ENCODE data around the gene C3orf18. TPM values are rescaled to one million over a fixed set of nuclear protein-coding genes. Genes with fewer than 3 reads are reported as not detected.

The C3orf18 gene
- total RNA-seq, 1 experiment from 2014 or later, result 7.1 TPM

GRCh38 chr3:50510325-50510724 is 57.2 kb downstream of the C3orf18 start:
- TF ChIP-seq, protein P1, sequence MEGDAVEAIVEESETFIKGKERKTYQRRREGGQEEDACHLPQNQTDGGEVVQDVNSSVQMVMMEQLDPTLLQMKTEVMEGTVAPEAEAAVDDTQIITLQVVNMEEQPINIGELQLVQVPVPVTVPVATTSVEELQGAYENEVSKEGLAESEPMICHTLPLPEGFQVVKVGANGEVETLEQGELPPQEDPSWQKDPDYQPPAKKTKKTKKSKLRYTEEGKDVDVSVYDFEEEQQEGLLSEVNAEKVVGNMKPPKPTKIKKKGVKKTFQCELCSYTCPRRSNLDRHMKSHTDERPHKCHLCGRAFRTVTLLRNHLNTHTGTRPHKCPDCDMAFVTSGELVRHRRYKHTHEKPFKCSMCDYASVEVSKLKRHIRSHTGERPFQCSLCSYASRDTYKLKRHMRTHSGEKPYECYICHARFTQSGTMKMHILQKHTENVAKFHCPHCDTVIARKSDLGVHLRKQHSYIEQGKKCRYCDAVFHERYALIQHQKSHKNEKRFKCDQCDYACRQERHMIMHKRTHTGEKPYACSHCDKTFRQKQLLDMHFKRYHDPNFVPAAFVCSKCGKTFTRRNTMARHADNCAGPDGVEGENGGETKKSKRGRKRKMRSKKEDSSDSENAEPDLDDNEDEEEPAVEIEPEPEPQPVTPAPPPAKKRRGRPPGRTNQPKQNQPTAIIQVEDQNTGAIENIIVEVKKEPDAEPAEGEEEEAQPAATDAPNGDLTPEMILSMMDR (conservative IDR thresholded peaks at IDR 0.05), result no peak
- H2BK12ac ChIP-seq (ENCODE audit: insufficient read length, low read depth, low read length), result no peak overlapping the region
- H3K27me3 ChIP-seq (ENCODE audit: insufficient read depth, low read length), result no peaks in the 10 kb centered on the region; the same call in 1 of the 2 replicates
- DNase-seq, result no peak
- no peak overlapping the region for H3K4ac ChIP-seq (ENCODE audit: low read depth, low read length)
- no CpG with 5 or more reads among the region's 2 CpGs for WGBS (ENCODE audit: extremely low coverage, insufficient read length, low lambda C conversion rate)
- H2BK120ac ChIP-seq (ENCODE audit: low read depth, low read length, poor library complexity, severe bottlenecking), result no peak overlapping the region
- H3K4me1 ChIP-seq (ENCODE audit: insufficient read depth, low read length), result no peaks in the 10 kb centered on the region
- H3T11ph ChIP-seq (ENCODE audit: low read length), result no peak overlapping the region
- no peak overlapping the region for H2AFZ ChIP-seq (ENCODE audit: low read length)
- no peaks in the 10 kb centered on the region for H3K79me1 ChIP-seq (ENCODE audit: insufficient read depth, low read depth, low read length, poor library complexity, severe bottlenecking)
- no peak overlapping the region for H3K9ac ChIP-seq (ENCODE audit: extremely low read depth, insufficient read length, low read length)
- no peak overlapping the region for H3K56ac ChIP-seq (ENCODE audit: insufficient read length, low read depth, low read length)
- no peak overlapping the region for H3K27ac ChIP-seq (ENCODE audit: insufficient read length, low read depth, low read length)
- no peak overlapping the region for H4K91ac ChIP-seq (ENCODE audit: insufficient read length, low read depth, low read length)
- Mint-ChIP-seq H3K9me3 (no peaks in the 10 kb centered on the region), H3K4me1 (peaks cover 27 to 32% of the 10 kb centered on the region in 2 experiments), H3K36me3 (ENCODE audit: insufficient read depth in 1 of 3, low read depth in 3 of 3) (no peaks in the 10 kb centered on the region), H3K27me3 (ENCODE audit: low read depth) (peaks cover 32% of the 10 kb centered on the region), H3K27ac (peak overlapping the region in 1 of 3 experiments; percentile 6; a peak in 1 of 7 replicates), H3K4me3 (no peak overlapping the region)
- no peak overlapping the region for H2BK20ac ChIP-seq (ENCODE audit: low read depth, low read length, poor library complexity, severe bottlenecking)
- H3K14ac ChIP-seq (ENCODE audit: insufficient read depth, low read length), result no peak overlapping the region
- H3K23me2 ChIP-seq (ENCODE audit: insufficient read length, low read depth, low read length, poor library complexity, severe bottlenecking), result no peaks in the 10 kb centered on the region
- H4K5ac ChIP-seq (ENCODE audit: insufficient read length, low read depth, low read length), result no peak overlapping the region
- H3K18ac ChIP-seq (ENCODE audit: insufficient read length, low read depth, low read length), result no peak overlapping the region
- H2AK5ac ChIP-seq (ENCODE audit: insufficient read length, low read length), result no peak overlapping the region
- H4K20me1 ChIP-seq (ENCODE audit: control insufficient read depth, insufficient read depth, insufficient read length), result no peaks in the 10 kb centered on the region
- no peaks in the 10 kb centered on the region for H3K79me2 ChIP-seq (ENCODE audit: insufficient read depth, low read length)
- no peaks in the 10 kb centered on the region for H3K9me3 ChIP-seq (ENCODE audit: control insufficient read depth, low read depth, low read length)
- no peak overlapping the region for H2BK5ac ChIP-seq (ENCODE audit: insufficient read length, low read length)
- H4K8ac ChIP-seq (replicated peaks; ENCODE audit: insufficient read length, low read depth, low read length), result no peak overlapping the region
- no peak overlapping the region for H3K4me2 ChIP-seq (ENCODE audit: insufficient read depth, insufficient read length, low read length)
- H2BK15ac ChIP-seq (ENCODE audit: low read depth, low read length), result no peak overlapping the region
- H3K23ac ChIP-seq (ENCODE audit: insufficient read length, low read depth, low read length), result no peak overlapping the region

Measured in H9 (cell line).